H1 (cell line): ENCODE measurements around the gene FGF6. TPM values are rescaled to one million over a fixed set of nuclear protein-coding genes. Genes with fewer than 3 reads are reported as not detected.

ENCODE experiments used
- CTCF ChIA-PET: fragments of 300-600 bp; sonication (Branson Sonifier 250); formaldehyde crosslinking; loops from one replicate; lab custom pipeline; 2021; ENCODE audit not compliant: partially characterized antibody; lab: Charles Lee
- POLR2A ChIA-PET: fragments of 300-600 bp; sonication (Branson Sonifier 250); formaldehyde crosslinking; loops from one replicate; lab custom pipeline; 2021; ENCODE audit warnings: inconsistent platforms; ENCODE audit not compliant: partially characterized antibody; lab: Charles Lee
- DNase-seq, 2 experiments: peaks; one replicate each; pipeline versions ENCODE4 v3.0.0 to v3.0.0-alpha.2; 2010 to 2022; ENCODE audit warnings: low spot score in 2 of 2, low read depth in 1 of 2, mixed read lengths in 1 of 2
- FAIRE-seq: peaks from 2 replicates; lab custom pipeline; 2011; peaks lifted over from hg19 to GRCh38; lab: Jason Lieb, UNC
- H2AFZ ChIP-seq: 2 replicates; pipeline ENCODE4 v1.8.1; 2012; ENCODE audit warnings: low read length, inconsistent platforms
- H2AK5ac ChIP-seq: 2 replicates; pipeline ENCODE4 v1.6.1; 2013; ENCODE audit warnings: low read depth, low read length
- H2BK120ac ChIP-seq: replicated peaks from 2 replicates; pipeline ENCODE3; 2013; ENCODE audit warnings: low read depth, low read length, inconsistent platforms
- H2BK12ac ChIP-seq: 2 replicates; pipeline ENCODE4 v1.6.1; 2013; ENCODE audit warnings: low read depth, low read length
- H2BK15ac ChIP-seq: 2 replicates; pipeline ENCODE4 v1.6.1; 2013; ENCODE audit warnings: low read length
- H2BK20ac ChIP-seq: 2 replicates; pipeline ENCODE4 v1.6.1; 2013; ENCODE audit warnings: low read length
- H2BK5ac ChIP-seq: 2 replicates; pipeline ENCODE4 v1.6.1; 2013; ENCODE audit warnings: low read depth, low read length
- H3K14ac ChIP-seq: 2 replicates; pipeline ENCODE4 v1.6.1; 2013; ENCODE audit warnings: inconsistent platforms; ENCODE audit not compliant: insufficient read length
- H3K18ac ChIP-seq: 2 replicates; pipeline ENCODE4 v1.6.1; 2013; ENCODE audit warnings: low read length; ENCODE audit errors: extremely low read depth
- H3K23ac ChIP-seq: 2 replicates; pipeline ENCODE4 v1.6.1; 2013; ENCODE audit warnings: inconsistent platforms; ENCODE audit not compliant: insufficient read length
- H3K23me2 ChIP-seq: 2 replicates; pipeline ENCODE4 v1.6.1; 2013; ENCODE audit warnings: low read depth, low read length
- H3K27ac ChIP-seq: 2 replicates; pipeline ENCODE4 v1.6.1; 2011; ENCODE audit warnings: low read depth, low read length, inconsistent platforms
- H3K27me3 ChIP-seq, 4 experiments: replicated peaks in 1 of 4; 1 replicate in 1 of 4; 2 replicates in 3 of 4; pipeline versions ENCODE4 v1.6.1 to v1.8.1; 2011 to 2013; ENCODE audit warnings: low read length in 3 of 4, mild to moderate bottlenecking in 3 of 4, inconsistent platforms in 2 of 4, mixed read lengths in 2 of 4, moderate library complexity in 1 of 4; ENCODE audit not compliant: control insufficient read depth in 3 of 4, insufficient read depth in 3 of 4; ENCODE audit errors: extremely low read depth in 1 of 4
- H3K36me3 ChIP-seq, 4 experiments: 2 replicates each; pipeline versions ENCODE4 v1.6.1 to v1.8.1; 2011 to 2013; ENCODE audit warnings: mild to moderate bottlenecking in 4 of 4, low read length in 3 of 4, moderate library complexity in 2 of 4, control low read depth in 1 of 4, inconsistent platforms in 1 of 4; ENCODE audit not compliant: insufficient read depth in 4 of 4, control insufficient read depth in 2 of 4
- H3K4ac ChIP-seq: replicated peaks from 2 replicates; pipeline ENCODE3; 2013; ENCODE audit warnings: low read length, low read depth, mixed read lengths, inconsistent platforms; ENCODE audit not compliant: insufficient read length
- H3K4me1 ChIP-seq, 4 experiments: replicated peaks in 1 of 4; 1 replicate in 1 of 4; 2 replicates in 3 of 4; pipeline versions ENCODE4 v1.6.1 to v1.8.1; 2011 to 2013; ENCODE audit warnings: low read length in 3 of 4, inconsistent platforms in 2 of 4, mixed read lengths in 1 of 4; ENCODE audit not compliant: insufficient read depth in 4 of 4, control insufficient read depth in 3 of 4
- H3K4me2 ChIP-seq, 2 experiments: 2 replicates each; pipeline versions ENCODE4 v1.6.1 to v1.8.1; 2011 to 2013; ENCODE audit warnings: low read depth in 2 of 2, low read length in 2 of 2, control low read depth in 1 of 2, inconsistent platforms in 1 of 2, mild to moderate bottlenecking in 1 of 2; ENCODE audit not compliant: insufficient read depth in 1 of 2
- H3K4me3 ChIP-seq, 4 experiments: fragments of 200-600, 300-600 bp in 1 of 4; sonication (generic), shearing (Covaris generic), sonication (Bioruptor Twin) in 1 of 4; 2 replicates each; pipeline versions ENCODE4 v1.5.1 to v1.8.1; 2011 to 2016; ENCODE audit warnings: low read length in 4 of 4, low read depth in 3 of 4, control low read depth in 2 of 4, inconsistent platforms in 2 of 4, mild to moderate bottlenecking in 2 of 4, mixed read lengths in 1 of 4, moderate library complexity in 1 of 4; ENCODE audit not compliant: insufficient read depth in 2 of 4; ENCODE audit errors: extremely low read depth in 1 of 4
- H3K56ac ChIP-seq: replicated peaks from 2 replicates; pipeline ENCODE3; 2013; ENCODE audit warnings: low read depth, mild to moderate bottlenecking, mixed read lengths, low read length, inconsistent platforms; ENCODE audit not compliant: insufficient read length
- H3K79me1 ChIP-seq: 2 replicates; pipeline ENCODE4 v1.6.1; 2013; ENCODE audit warnings: low read depth, low read length, control low read depth
- H3K79me2 ChIP-seq, 2 experiments: 2 replicates each; pipeline versions ENCODE4 v1.6.1 to v1.8.1; 2012 to 2013; ENCODE audit warnings: low read length in 2 of 2, mild to moderate bottlenecking in 2 of 2, inconsistent platforms in 1 of 2; ENCODE audit not compliant: insufficient read depth in 2 of 2, control insufficient read depth in 1 of 2
- H3K9ac ChIP-seq, 4 experiments: replicated peaks in 1 of 4; 1 replicate in 1 of 4; 2 replicates in 3 of 4; pipeline versions ENCODE4 v1.6.1 to v1.8.1; 2011 to 2013; ENCODE audit warnings: low read depth in 3 of 4, low read length in 3 of 4, control low read depth in 2 of 4, mild to moderate bottlenecking in 2 of 4, moderate library complexity in 2 of 4, inconsistent platforms in 1 of 4; ENCODE audit errors: extremely low read depth in 1 of 4
- H3K9me3 ChIP-seq, 2 experiments: 2 replicates each; pipeline versions ENCODE4 v1.6.1 to v1.8.1; 2012 to 2013; ENCODE audit warnings: mild to moderate bottlenecking in 2 of 2, moderate library complexity in 2 of 2, control low read depth in 1 of 2, inconsistent platforms in 1 of 2, low read depth in 1 of 2, low read length in 1 of 2, mixed read lengths in 1 of 2; ENCODE audit not compliant: insufficient read depth in 2 of 2
- H4K20me1 ChIP-seq, 2 experiments: replicated peaks in 1 of 2; 2 replicates each; pipeline versions ENCODE3 to v1.8.1; 2011 to 2013; ENCODE audit warnings: inconsistent platforms in 2 of 2, low read length in 2 of 2, mild to moderate bottlenecking in 1 of 2; ENCODE audit not compliant: insufficient read depth in 2 of 2, control insufficient read depth in 1 of 2
- H4K5ac ChIP-seq: 2 replicates; pipeline ENCODE4 v1.6.1; 2013; ENCODE audit warnings: low read length, low read depth, mixed read lengths, inconsistent platforms; ENCODE audit not compliant: insufficient read length
- H4K8ac ChIP-seq: 2 replicates; pipeline ENCODE4 v1.8.0; 2013; ENCODE audit warnings: mild to moderate bottlenecking, moderate library complexity, low read length, inconsistent platforms; ENCODE audit not compliant: insufficient read depth; ENCODE audit errors: extremely low read depth
- H4K91ac ChIP-seq: replicated peaks from 2 replicates; pipeline ENCODE3; 2013; ENCODE audit warnings: low read length, mixed read lengths, inconsistent platforms; ENCODE audit not compliant: insufficient read length
- MAFK ChIP-seq: IDR thresholded peaks from 2 replicates; pipeline ENCODE4 v1.6.1; 2012; ENCODE audit warnings: low read depth, mild to moderate bottlenecking, improper control_type of control experiment, low read length
- SP4 ChIP-seq: IDR thresholded peaks from 2 replicates; pipeline ENCODE4 v1.6.1; 2012; ENCODE audit warnings: low read length, inconsistent platforms
- WGBS, 2 experiments: shearing (Covaris generic) in 1 of 2; methylation state at CpG; one replicate each; pipeline versions ENCODE4 v1.1.6 to v1.1.7; 2013 to 2015; ENCODE audit warnings: low lambda C conversion rate in 2 of 2, mixed read lengths in 2 of 2, inconsistent platforms in 1 of 2, low coverage in 1 of 2, missing lambda C conversion rate in 1 of 2; ENCODE audit not compliant: insufficient replicate concordance in 2 of 2, insufficient coverage in 1 of 2, insufficient read length in 1 of 2; ENCODE audit errors: extremely low coverage in 1 of 2, missing lambda C conversion rate in 1 of 2; 5-methylcytosine and 5-hydroxymethylcytosine counted together
- polyA plus RNA-seq, 7 experiments: library from polyadenylated mRNA; depleted of rRNA in 3 of 7; stranded (reverse) in 5 of 7; unstranded in 2 of 7; fragments of >200 nt in 5 of 7; fragments of 200-250 nt in 2 of 7; gene quantifications; 1 replicate in 5 of 7; 2 replicates in 1 of 7; 4 replicates in 1 of 7; pipeline versions ENCODE4 v1.2.1 to v1.2.3, GENCODE V29; 2011 to 2013; ENCODE audit warnings: missing spikeins in 2 of 7, mixed read lengths in 2 of 7
- total RNA-seq: library from RNA; stranded (reverse); fragmentation: NEBNext Ultra II Directional; extraction: Animal tissue kit (Norgen Biotek cat#: 25700); gene quantifications from 2 replicates; pipeline ENCODE4 v1.2.1, GENCODE V29; 2021
- TF ChIP-seq, protein P1 (sequence below): IDR thresholded peaks from 2 replicates; pipeline ENCODE4 v1.6.1; 2011; ENCODE audit warnings: low read depth, mild to moderate bottlenecking, low read length; ENCODE audit not compliant: insufficient read depth

The FGF6 gene
- total and polyA plus RNA-seq, 2 of the 8 experiments (the other 6 are each of a cell fraction or from before 2014, with no cell fraction given), result not detected

DNA sequence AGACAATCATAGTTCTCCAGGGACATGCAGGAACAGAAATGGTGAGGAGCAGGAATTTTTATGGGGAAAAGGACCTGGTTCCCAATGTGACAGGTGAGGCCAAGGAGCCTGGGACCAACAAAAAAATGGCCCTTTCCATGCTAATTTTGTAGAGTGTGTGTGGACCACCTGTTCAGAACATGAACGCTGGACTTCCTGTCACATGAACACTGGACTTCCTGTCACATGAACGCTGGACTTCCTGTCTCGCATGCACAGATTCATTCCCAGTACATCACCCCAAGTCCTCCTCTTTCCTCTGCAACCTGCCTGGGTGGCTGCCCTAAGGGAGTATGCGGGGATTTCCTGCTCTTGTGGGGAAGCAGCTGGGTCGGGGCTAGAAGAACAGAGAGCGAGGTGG is 10.1 kb downstream of the FGF6 start:
- H2BK12ac ChIP-seq, result no peak overlapping the region
- H2AFZ ChIP-seq, result no peak overlapping the region
- H4K5ac ChIP-seq, result no peak overlapping the region
- H3K14ac ChIP-seq, result no peak overlapping the region
- no peak overlapping the region for H3K4me2 ChIP-seq
- no peak overlapping the region for H4K8ac ChIP-seq
- H3K23me2 ChIP-seq, result no peaks in the 10 kb centered on the region
- ChIA-PET POLR2A (no interaction called here), CTCF (interaction anchor here (1.3 to 3.5 kb wide), 2 partner anchors 9 to 15 kb away, joined by 3 to 21 read pairs; no protein-coding TSS in a partner anchor)
- H3K27me3 ChIP-seq, result no peaks in the 10 kb centered on the region; a peak in 1 of 7 replicates
- peaks cover 0 to 12% (median 5%) of the 10 kb centered on the region in 4 experiments; a peak in 4 of 7 replicates for H3K4me1 ChIP-seq
- H4K20me1 ChIP-seq, result no peaks in the 10 kb centered on the region
- FAIRE-seq (no peak), DNase-seq (peak in 1 of 2 experiments; percentile 11)
- 88% methylated on average over 6 of the region's 6 CpGs; no CpG with 5 or more reads in 1 of the 2 experiments for WGBS, 2 experiments
- H2BK20ac ChIP-seq, result no peak overlapping the region
- no peak overlapping the region for H3K4me3 ChIP-seq
- H3K23ac ChIP-seq, result no peak overlapping the region
- H3K9me3 ChIP-seq, result no peaks in the 10 kb centered on the region
- H3K79me2 ChIP-seq, result no peaks in the 10 kb centered on the region
- H3K36me3 ChIP-seq, result no peaks in the 10 kb centered on the region
- no peaks in the 10 kb centered on the region for H3K79me1 ChIP-seq
- no peak overlapping the region for H3K56ac ChIP-seq
- H3K4ac ChIP-seq, result no peak overlapping the region
- H2BK5ac ChIP-seq, result no peak overlapping the region
- no peak overlapping the region for H2BK120ac ChIP-seq
- no peak overlapping the region for H4K91ac ChIP-seq
- no peak overlapping the region for H2BK15ac ChIP-seq
- no peak overlapping the region; the same call in 1 of the 2 replicates for H2AK5ac ChIP-seq
- no peak overlapping the region for H3K27ac ChIP-seq
- H3K18ac ChIP-seq, result no peak overlapping the region
- H3K9ac ChIP-seq, result no peak overlapping the region
- TF ChIP-seq MAFK (no peak), SP4 (no peak)
- TF ChIP-seq, protein P1, sequence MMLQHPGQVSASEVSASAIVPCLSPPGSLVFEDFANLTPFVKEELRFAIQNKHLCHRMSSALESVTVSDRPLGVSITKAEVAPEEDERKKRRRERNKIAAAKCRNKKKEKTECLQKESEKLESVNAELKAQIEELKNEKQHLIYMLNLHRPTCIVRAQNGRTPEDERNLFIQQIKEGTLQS, result no peak
